A549 (cell line): ENCODE data around the gene IZUMO4. TPM values are rescaled to one million over a fixed set of nuclear protein-coding genes. Genes with fewer than 3 reads are reported as not detected.

Experiments used
- ATAC-seq, 2 experiments: fragments of 200-7000 bp in 1 of 2; fragments of >200 bp in 1 of 2; cut with Nextera tagmentation in 1 of 2; cut with Tn5 transposase in 1 of 2; 3 replicates each; pipeline versions ENCODE4 v1.8.0 to v1.9.1; 2018 to 2020; ENCODE audit warnings: mild to moderate bottlenecking in 1 of 2, moderate library complexity in 1 of 2
- CTCF ChIA-PET: fragments of 300-600 bp; sonication (Branson Sonifier 250); formaldehyde crosslinking; extraction: SDS; loops from one replicate; lab custom pipeline; 2021; ENCODE audit warnings: antibody characterized with exemption, inconsistent platforms; lab: Yijun Ruan, JAX
- POLR2A ChIA-PET: fragments of 350-600 bp; formaldehyde crosslinking; extraction: SDS; loops from one replicate; lab custom pipeline; 2021; ENCODE audit warnings: antibody characterized with exemption, inconsistent platforms; lab: Yijun Ruan, JAX
- DNase-seq, 2 experiments: peaks; one replicate each; pipeline versions ENCODE4 v3.0.0 to v3.0.0-alpha.2; 2011 to 2016; ENCODE audit warnings: low read depth in 1 of 2, low spot score in 1 of 2
- FAIRE-seq: peaks from 2 replicates; lab custom pipeline; 2011; peaks lifted over from hg19 to GRCh38; lab: Jason Lieb, UNC
- H3K27ac ChIP-seq, 2 experiments: fragments of >200 bp; sonication (Bioruptor Twin); formaldehyde crosslinking; 3 replicates each; pipeline ENCODE4 v1.5.1; 2016 to 2017
- H3K4me1 ChIP-seq: fragments of >200 bp; sonication (Bioruptor Twin); formaldehyde crosslinking; 3 replicates; pipeline ENCODE4 v1.6.1; 2016
- H3K4me2 ChIP-seq: fragments of >200 bp; sonication (Bioruptor Twin); formaldehyde crosslinking; 3 replicates; pipeline ENCODE4 v1.6.1; 2016
- H3K4me3 ChIP-seq: fragments of >200 bp; sonication (Bioruptor Twin); formaldehyde crosslinking; 3 replicates; pipeline ENCODE4 v1.5.1; 2016
- H3K9me3 ChIP-seq: fragments of >200 bp; sonication (Bioruptor Twin); formaldehyde crosslinking; 3 replicates; pipeline ENCODE4 v1.6.1; 2016
- BCL3 ChIP-seq: fragments of >200 bp; sonication (Bioruptor Twin); formaldehyde crosslinking; IDR thresholded peaks from 3 replicates; pipeline ENCODE4 v1.6.1; 2016
- CEBPB ChIP-seq, 2 experiments: fragments of >200 bp in 1 of 2; sonication (Bioruptor Twin) in 1 of 2; formaldehyde crosslinking in 1 of 2; IDR thresholded peaks; 2 replicates each; pipeline ENCODE4 v1.6.1; 2012 to 2016
- CHD4 ChIP-seq: fragments of 200-600 bp; sonication (generic); IDR thresholded peaks from 2 replicates; pipeline ENCODE4 v1.6.1; 2016; ENCODE audit warnings: antibody characterized with exemption, mild to moderate bottlenecking, borderline replicate concordance
- E2F6 ChIP-seq: IDR thresholded peaks from 2 replicates; pipeline ENCODE4 v1.6.1; 2012; ENCODE audit warnings: low read depth, borderline replicate concordance
- EHF ChIP-seq: fragments of 250-450 bp; sonication (Bioruptor Pico); IDR thresholded peaks from 2 replicates; pipeline ENCODE4 v1.5.0; 2020; ENCODE audit warnings: mild to moderate bottlenecking
- EHMT2 ChIP-seq: fragments of 200-600 bp; sonication (generic); IDR thresholded peaks from 2 replicates; pipeline ENCODE4 v1.6.1; 2016; ENCODE audit warnings: antibody characterized with exemption, low read depth, mild to moderate bottlenecking, moderate library complexity
- ELK1 ChIP-seq: fragments of 150-350 bp; IDR thresholded peaks from 2 replicates; pipeline ENCODE4 v1.6.1; 2014; ENCODE audit warnings: low read depth, mild to moderate bottlenecking, low read length
- EP300 ChIP-seq, 2 experiments: fragments of >200 bp; sonication (Bioruptor Twin); formaldehyde crosslinking; IDR thresholded peaks; 2 replicates in 1 of 2; 3 replicates in 1 of 2; pipeline ENCODE4 v1.6.1; 2016 to 2017
- FOSL2 ChIP-seq, 2 experiments: fragments of 450-650 bp in 1 of 2; fragments of >200 bp in 1 of 2; sonication (Bioruptor Twin) in 1 of 2; formaldehyde crosslinking; IDR thresholded peaks; 2 replicates each; pipeline versions ENCODE4 v1.5.0 to v1.6.1; 2016 to 2020; ENCODE audit warnings: mild to moderate bottlenecking in 1 of 2, moderate library complexity in 1 of 2
- GATA3 ChIP-seq: IDR thresholded peaks from 2 replicates; pipeline ENCODE4 v1.6.1; 2012; ENCODE audit warnings: borderline replicate concordance
- HDAC2 ChIP-seq: fragments of 200-600 bp; sonication (generic); IDR thresholded peaks from 2 replicates; pipeline ENCODE4 v1.6.1; 2016
- HES2 ChIP-seq: fragments of >200 bp; sonication (Bioruptor Twin); formaldehyde crosslinking; IDR thresholded peaks from 2 replicates; pipeline ENCODE4 v1.6.1; 2016
- HOXB5 ChIP-seq: fragments of 250-450 bp; sonication (Bioruptor Pico); IDR thresholded peaks from 2 replicates; pipeline ENCODE4 v1.5.0; 2020; ENCODE audit warnings: mild to moderate bottlenecking, moderate library complexity
- JUN ChIP-seq, 2 experiments: fragments of >200 bp; sonication (Bioruptor Twin); formaldehyde crosslinking; IDR thresholded peaks; 2 replicates in 1 of 2; 3 replicates in 1 of 2; pipeline ENCODE4 v1.6.1; 2016 to 2017
- KDM1A ChIP-seq: fragments of 200-600 bp; sonication (generic); IDR thresholded peaks from 2 replicates; pipeline ENCODE4 v1.6.1; 2016; ENCODE audit warnings: low read depth, mild to moderate bottlenecking
- KDM5A ChIP-seq: fragments of 200-600 bp; sonication (generic); IDR thresholded peaks from 2 replicates; pipeline ENCODE4 v1.6.1; 2016; ENCODE audit warnings: antibody characterized with exemption, mild to moderate bottlenecking
- MAFK ChIP-seq: fragments of 450-650 bp; IDR thresholded peaks from 2 replicates; pipeline ENCODE4 v1.6.1; 2014; ENCODE audit not compliant: partially characterized antibody
- MAX ChIP-seq: IDR thresholded peaks from 2 replicates; pipeline ENCODE4 v1.6.1; 2012
- NFE2L2 ChIP-seq: fragments of 150-350 bp; conservative IDR thresholded peaks from 2 replicates; pipeline ENCODE4 v1.6.1; 2014; ENCODE audit warnings: low read length
- NR3C1 ChIP-seq: fragments of >200 bp; sonication (Bioruptor Twin); formaldehyde crosslinking; IDR thresholded peaks from 3 replicates; pipeline ENCODE4 v1.6.1; 2017
- POLR2A ChIP-seq: IDR thresholded peaks from 2 replicates; pipeline ENCODE4 v1.6.1; 2012; ENCODE audit warnings: mild to moderate bottlenecking, low read length
- REST ChIP-seq: fragments of 200-600 bp; sonication (generic); IDR thresholded peaks from 2 replicates; pipeline ENCODE4 v1.6.1; 2016; ENCODE audit warnings: antibody characterized with exemption, mild to moderate bottlenecking, moderate library complexity
- RFX5 ChIP-seq: fragments of 450-650 bp; IDR thresholded peaks from 2 replicates; pipeline ENCODE4 v1.7.1; 2014; ENCODE audit warnings: antibody characterized with exemption, mild to moderate bottlenecking, moderate library complexity
- SREBF2 ChIP-seq: fragments of 450-650 bp; IDR thresholded peaks from 2 replicates; pipeline ENCODE4 v1.6.1; 2014; ENCODE audit warnings: mild to moderate bottlenecking, moderate library complexity
- TFCP2L1 ChIP-seq: fragments of 250-450 bp; sonication (Bioruptor Pico); IDR thresholded peaks from 2 replicates; pipeline ENCODE4 v1.5.0; 2021; ENCODE audit warnings: mild to moderate bottlenecking
- TP53 ChIP-seq: fragments of 250-450 bp; sonication (Bioruptor Pico); IDR thresholded peaks from 2 replicates; pipeline ENCODE4 v1.5.0; 2021; ENCODE audit warnings: mild to moderate bottlenecking, moderate library complexity
- USF2 ChIP-seq: fragments of 450-650 bp; IDR thresholded peaks from 2 replicates; pipeline ENCODE4 v1.6.1; 2014; ENCODE audit warnings: antibody characterized with exemption
- WGBS: methylation state at CpG from one replicate; pipeline ENCODE4 v1.1.6; 2017; ENCODE audit errors: missing lambda C conversion rate; 5-methylcytosine and 5-hydroxymethylcytosine counted together
- polyA plus RNA-seq, 4 experiments: library from polyadenylated mRNA; depleted of rRNA in 3 of 4; stranded (reverse); fragments of >200 nt; fragmentation: RNase III in 1 of 4; extraction: RNeasy Plus Mini Kit Qiagen cat#74134 plus additional on column Dnase treatment in 1 of 4; gene quantifications; 2 replicates in 3 of 4; 3 replicates in 1 of 4; pipeline ENCODE4 v1.2.3, GENCODE V29; 2011 to 2017

Gene IZUMO4
- polyA plus RNA-seq, 2 of the 4 experiments (the other 2 are of a cell fraction): 0.36 to 1.0 TPM

- 5% methylated on average over 8 of the region's 55 CpGs for WGBS
- DNase-seq (peak in 1 of 2 experiments; percentile 74), FAIRE-seq (no peak), ATAC-seq (peak; percentile 28 to 42; a peak in 5 of 6 replicates)
- H3K27ac ChIP-seq: peak overlapping the region; percentile 99 to 100
- ChIA-PET CTCF (interaction anchor here (2.5 kb wide), 1 partner anchor 9 kb away, joined by 9 read pairs; no protein-coding TSS in a partner anchor), POLR2A (interaction anchor here (0.5 to 2.8 kb wide), 3 partner anchors 8 to 29 kb away, joined by 3 to 13 read pairs (median 6); no protein-coding TSS in a partner anchor)
- H3K4me1 ChIP-seq: peaks cover 52% of the 10 kb centered on the region
- no peaks in the 10 kb centered on the region for H3K9me3 ChIP-seq
- peak overlapping the region; percentile 50 for H3K4me3 ChIP-seq
- TF ChIP-seq E2F6 (peak; percentile 29; the same call in 1 of the 2 replicates), BCL3 (0 out of 3 replicates have a peak, but pooled peaks have one; percentile 50), FOSL2 (IDR thresholded peaks at IDR 0.05) (no peak), FOSL2 (CRISPR knock-in tag; IDR thresholded peaks at IDR 0.05) (peak; percentile 41; the same call in 1 of the 2 replicates), NR3C1 (no peak), JUN (IDR thresholded peaks at IDR 0.05) (peak; percentile 34 to 59), MAX (0 out of 2 replicates have a peak, but pooled peaks have one; percentile 51), HES2 (no peak), MAFK (peak; percentile 7), REST (no peak), USF2 (no peak)
- H3K4me2 ChIP-seq: peak overlapping the region; percentile 99
Observed at GRCh38 chr19:2060884-2061494, 35.7 kb upstream of the IZUMO4 start.

GRCh38 chr19:2061495-2062388 lies 35.0 kb upstream of the IZUMO4 start:
- no peaks in the 10 kb centered on the region for H3K9me3 ChIP-seq
- H3K4me2 ChIP-seq: peak overlapping the region; percentile 99
- H3K4me1 ChIP-seq: peaks cover 47% of the 10 kb centered on the region
- CTCF ChIA-PET: interaction anchor here (2.5 kb wide), 1 partner anchor 8 kb away, joined by 9 read pairs; no protein-coding TSS in a partner anchor
- FAIRE-seq: no peak
- POLR2A ChIA-PET: interaction anchor here (0.5 to 2.8 kb wide), 3 partner anchors 10 to 252 kb away, joined by 3 to 13 read pairs (median 5); no protein-coding TSS in a partner anchor
- H3K27ac ChIP-seq: peak overlapping the region; percentile 99 to 100
- H3K4me3 ChIP-seq: peak overlapping the region; percentile 51
- DNase-seq: peak; percentile 79 to 98
- peak; percentile 52 to 74 for ATAC-seq
- WGBS: 6% methylated on average over 17 of the region's 50 CpGs
- no peak for TF ChIP-seq HDAC2
- TF ChIP-seq RFX5: peak; percentile 88
- no peak for TF ChIP-seq EHF (CRISPR knock-in tag)
- TF ChIP-seq GATA3: no peak
- peak; percentile 44; the same call in 1 of the 2 replicates for TF ChIP-seq POLR2A
- TF ChIP-seq KDM5A: no peak
- peak; percentile 61; the same call in 1 of the 2 replicates for TF ChIP-seq MAX
- no peak for TF ChIP-seq NFE2L2
- no peak for TF ChIP-seq EHMT2
- no peak for TF ChIP-seq SREBF2
- no peak for TF ChIP-seq TFCP2L1 (CRISPR knock-in tag)
- TF ChIP-seq CHD4: no peak
- no peak for TF ChIP-seq TP53 (CRISPR knock-in tag)
- TF ChIP-seq HOXB5 (CRISPR knock-in tag): no peak
- TF ChIP-seq ELK1: no peak
- no peak for TF ChIP-seq KDM1A
- TF ChIP-seq EP300 (IDR thresholded peaks at IDR 0.05): no peak
- TF ChIP-seq CEBPB (IDR thresholded peaks at IDR 0.05): 0 out of 4 replicates have a peak, but pooled peaks of 1 of the 2 experiments have one; percentile 13
